Measurements from ENCODE around the gene GRAP. TPM values are rescaled to one million over a fixed set of nuclear protein-coding genes. Genes with fewer than 3 reads are reported as not detected.
"Not testable (repeated sequence)": the region's sequence is repeated elsewhere in the genome, so short reads cannot be mapped to it uniquely, and the experiment has no call there.

The GRAP gene
- total and polyA plus RNA-seq, 2 donors (not counting 3 experiments of a cell fraction or from before 2014, with no cell fraction given) = 32.1 to 43.6 TPM

DNA sequence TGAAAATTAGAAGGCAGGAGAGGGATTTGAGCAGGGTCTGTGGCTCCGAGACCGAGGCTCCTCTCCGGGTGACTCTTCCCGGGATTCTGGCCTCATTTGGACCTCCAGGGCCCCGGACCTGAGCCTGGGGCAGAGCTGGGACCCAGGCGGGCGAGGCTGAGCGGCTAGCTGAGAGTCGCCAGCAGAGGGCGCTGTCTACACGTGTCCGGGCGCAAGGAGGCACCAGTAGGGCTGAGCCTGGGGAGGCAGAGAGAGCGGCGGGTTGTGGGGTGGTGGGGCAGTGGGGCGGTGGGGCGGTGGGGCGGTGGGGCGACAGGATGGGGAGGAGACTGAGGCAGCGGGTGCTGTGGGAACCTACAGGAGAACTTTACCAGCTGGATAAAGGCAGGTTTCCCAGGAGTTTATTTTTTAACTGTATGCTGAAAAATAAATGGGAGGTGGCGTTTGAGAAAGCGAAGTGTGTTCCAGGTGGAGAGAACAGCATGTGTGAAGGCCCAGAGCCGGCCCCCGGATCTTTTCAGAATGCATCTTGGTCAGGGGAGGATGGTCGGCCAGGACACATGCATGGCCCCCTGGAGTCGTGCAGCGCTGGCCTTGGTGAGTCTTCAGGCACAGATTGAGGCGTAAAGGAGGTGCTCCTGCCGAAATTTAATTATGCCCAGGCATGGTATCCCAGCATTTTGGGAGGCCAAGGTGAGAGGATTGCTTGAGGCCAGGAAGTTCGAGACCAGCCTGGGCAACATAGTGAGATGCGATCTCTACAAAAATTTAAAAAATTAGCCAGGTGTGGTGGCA is 29.8 kb upstream of the GRAP start:
- H3K4me1 ChIP-seq (ENCODE audit: control insufficient read depth, extremely low read depth, insufficient read depth, low read length); H3K9me1 ChIP-seq (replicated peaks; ENCODE audit: control insufficient read depth, extremely low read depth, insufficient read depth, low read length); intact Hi-C loops (cut with micrococcal nuclease); H3K9me3 ChIP-seq (replicated peaks; ENCODE audit: control insufficient read depth, insufficient read depth, low read length); H3K9ac ChIP-seq (replicated peaks; ENCODE audit: extremely low read depth, insufficient read depth, low read length); H3K4me2 ChIP-seq (ENCODE audit: insufficient read depth, low read length); H3K79me2 ChIP-seq (ENCODE audit: control insufficient read depth, insufficient read depth, low read length); H3K36me3 ChIP-seq (ENCODE audit: control insufficient read depth in 2 of 2, extremely low read depth in 1 of 2, insufficient read depth in 2 of 2, low read length in 2 of 2); H3K27me3 ChIP-seq (ENCODE audit: control insufficient read depth in 2 of 2, insufficient read depth in 2 of 2, low read length in 2 of 2); H4K20me1 ChIP-seq (replicated peaks; ENCODE audit: control insufficient read depth, extremely low read depth, insufficient read depth, low read length); BruUV-seq (replicated peaks); dilution Hi-C loops (cut with MboI; ENCODE audit: extremely low pct_ligation_motif_present, low sequenced_read_pairs); CTCF ChIA-PET; H3K27ac ChIP-seq (ENCODE audit: insufficient read depth, low read depth, low read length); H2AFZ ChIP-seq (ENCODE audit: low read depth, low read length); H3K4me3 ChIP-seq (replicated peaks in 1 of 3; ENCODE audit: insufficient read depth in 1 of 3, low read depth in 1 of 3, low read length in 3 of 3); DNase-seq (ENCODE audit: low read depth, low spot score); POLR2A ChIA-PET; FAIRE-seq: not testable (repeated sequence)

GRCh38 chr17:19070318-19071168 is 23.8 kb upstream of the GRAP start:
- H3K36me3 ChIP-seq (ENCODE audit: control insufficient read depth in 2 of 2, extremely low read depth in 1 of 2, insufficient read depth in 2 of 2, low read length in 2 of 2); H4K20me1 ChIP-seq (replicated peaks; ENCODE audit: control insufficient read depth, extremely low read depth, insufficient read depth, low read length); intact Hi-C loops (cut with micrococcal nuclease); H3K4me2 ChIP-seq (ENCODE audit: insufficient read depth, low read length); dilution Hi-C loops (cut with MboI; ENCODE audit: extremely low pct_ligation_motif_present, low sequenced_read_pairs); H3K9ac ChIP-seq (replicated peaks; ENCODE audit: extremely low read depth, insufficient read depth, low read length); FAIRE-seq; H3K4me3 ChIP-seq (replicated peaks in 1 of 3; ENCODE audit: insufficient read depth in 1 of 3, low read depth in 1 of 3, low read length in 3 of 3); H2AFZ ChIP-seq (ENCODE audit: low read depth, low read length); H3K9me1 ChIP-seq (replicated peaks; ENCODE audit: control insufficient read depth, extremely low read depth, insufficient read depth, low read length); CTCF ChIA-PET; H3K9me3 ChIP-seq (replicated peaks; ENCODE audit: control insufficient read depth, insufficient read depth, low read length); POLR2A ChIA-PET; DNase-seq (ENCODE audit: low read depth, low spot score); H3K79me2 ChIP-seq (ENCODE audit: control insufficient read depth, insufficient read depth, low read length); H3K27ac ChIP-seq (ENCODE audit: insufficient read depth, low read depth, low read length); H3K27me3 ChIP-seq (ENCODE audit: control insufficient read depth in 2 of 2, insufficient read depth in 2 of 2, low read length in 2 of 2); H3K4me1 ChIP-seq (ENCODE audit: control insufficient read depth, extremely low read depth, insufficient read depth, low read length): not testable (repeated sequence)
- BruUV-seq (replicated peaks) = TSS peak; percentile 71

GRCh38 chr17:19064378-19064777 is 17.6 kb upstream of the GRAP start:
- H3K79me2 ChIP-seq (ENCODE audit: control insufficient read depth, insufficient read depth, low read length); H3K27me3 ChIP-seq (ENCODE audit: control insufficient read depth in 2 of 2, insufficient read depth in 2 of 2, low read length in 2 of 2); H3K4me2 ChIP-seq (ENCODE audit: insufficient read depth, low read length); H3K9ac ChIP-seq (replicated peaks; ENCODE audit: extremely low read depth, insufficient read depth, low read length); H3K4me1 ChIP-seq (ENCODE audit: control insufficient read depth, extremely low read depth, insufficient read depth, low read length); intact Hi-C loops (cut with micrococcal nuclease); H4K20me1 ChIP-seq (replicated peaks; ENCODE audit: control insufficient read depth, extremely low read depth, insufficient read depth, low read length); H3K9me3 ChIP-seq (replicated peaks; ENCODE audit: control insufficient read depth, insufficient read depth, low read length); POLR2A ChIA-PET; H2AFZ ChIP-seq (ENCODE audit: low read depth, low read length); H3K4me3 ChIP-seq (replicated peaks in 1 of 3; ENCODE audit: insufficient read depth in 1 of 3, low read depth in 1 of 3, low read length in 3 of 3); BruUV-seq (replicated peaks); dilution Hi-C loops (cut with MboI; ENCODE audit: extremely low pct_ligation_motif_present, low sequenced_read_pairs); FAIRE-seq; H3K9me1 ChIP-seq (replicated peaks; ENCODE audit: control insufficient read depth, extremely low read depth, insufficient read depth, low read length); CTCF ChIA-PET; H3K36me3 ChIP-seq (ENCODE audit: control insufficient read depth in 2 of 2, extremely low read depth in 1 of 2, insufficient read depth in 2 of 2, low read length in 2 of 2); H3K27ac ChIP-seq (ENCODE audit: insufficient read depth, low read depth, low read length): not testable (repeated sequence)
- DNase-seq (ENCODE audit: low read depth, low spot score) = peak; percentile 0
